HG02798 (cell line): ENCODE measurements around the gene NAT14.

ENCODE experiments used
- ATAC-seq: cut with Tn5 transposase; IDR thresholded peaks from one replicate; pipeline ENCODE4 v1.9.1; 2021; ENCODE audit warnings: mild to moderate bottlenecking; ENCODE audit not compliant: unreplicated experiment, poor library complexity

NAT14 gene

DNA sequence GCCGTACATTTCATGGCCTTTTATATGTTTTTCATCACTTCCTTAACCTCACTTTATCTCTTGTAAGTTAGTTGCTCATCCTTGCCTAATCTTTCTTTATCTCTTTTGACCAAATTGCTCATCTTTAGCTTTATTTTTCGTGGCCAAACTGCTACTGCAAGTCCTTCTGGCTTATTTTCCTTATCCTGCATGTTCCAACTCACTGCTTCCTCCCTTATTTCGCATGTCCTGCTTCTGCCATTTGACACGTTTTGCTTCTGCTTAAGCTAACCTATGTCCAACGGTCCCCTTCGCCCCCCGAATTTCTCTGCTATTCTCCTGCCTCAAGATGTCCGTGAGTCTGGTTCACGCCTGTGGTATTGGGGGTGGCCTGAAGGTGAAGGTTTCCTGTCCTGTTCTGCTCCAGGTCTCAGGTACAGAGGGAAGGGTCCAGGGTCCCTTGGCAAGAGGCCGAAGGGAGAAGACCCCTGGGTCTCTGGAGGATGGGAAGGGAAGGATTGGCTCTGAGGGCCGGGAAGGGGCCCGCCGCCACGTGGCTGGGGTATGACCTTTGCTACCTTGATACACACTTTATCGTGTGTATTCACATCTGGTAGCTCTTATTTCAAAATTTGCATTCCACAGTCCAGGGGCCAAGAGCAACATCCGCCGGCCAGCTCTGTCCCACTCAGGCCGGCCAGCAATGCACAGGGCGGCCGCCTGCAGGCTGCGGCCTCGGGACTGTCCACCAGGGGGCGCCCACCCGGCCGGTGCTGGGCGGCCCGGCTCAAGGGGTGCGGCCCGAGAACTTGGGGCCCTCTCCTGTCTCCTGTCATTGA, 17.5 kb upstream of the NAT14 start:
- peak; percentile 85 for ATAC-seq

DNA sequence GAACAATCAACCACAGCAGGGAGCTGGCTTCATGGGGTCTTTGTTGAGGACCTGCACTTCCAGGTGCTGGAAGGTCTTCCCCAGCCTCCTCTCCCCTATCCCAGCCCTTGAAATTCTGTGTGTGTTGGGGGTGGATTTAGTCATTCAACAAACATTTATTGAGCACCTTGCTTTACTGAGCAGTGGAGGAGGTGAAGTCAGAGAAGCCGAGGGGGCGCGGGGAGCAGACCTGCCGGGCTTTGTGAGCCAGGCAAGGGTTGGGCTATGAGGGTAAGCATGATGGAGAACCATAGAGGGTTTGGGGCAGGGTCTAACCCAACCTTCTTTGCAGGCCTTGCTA, 17.0 kb upstream of the NAT14 start:
- ATAC-seq, result no peak

DNA sequence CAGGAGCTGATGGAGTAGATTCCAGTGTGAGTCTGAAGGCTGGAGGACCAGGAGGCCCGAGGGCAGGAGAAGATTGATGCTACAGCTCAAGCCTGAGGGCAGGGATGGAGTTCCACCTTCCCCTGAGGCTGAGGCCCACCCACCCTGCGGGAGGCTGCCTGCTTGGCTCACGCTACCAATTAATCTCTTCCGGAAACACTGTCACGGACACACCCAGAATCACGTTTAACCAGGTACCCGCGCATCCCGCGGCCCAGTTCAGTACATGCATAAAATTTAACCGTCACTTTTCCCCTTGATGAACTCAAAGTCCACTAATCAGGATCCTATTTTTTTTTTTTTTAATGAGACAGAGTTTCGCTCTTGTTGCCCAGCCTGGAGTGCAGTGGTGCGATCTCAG, 13.7 kb upstream of the NAT14 start:
- no peak for ATAC-seq

DNA sequence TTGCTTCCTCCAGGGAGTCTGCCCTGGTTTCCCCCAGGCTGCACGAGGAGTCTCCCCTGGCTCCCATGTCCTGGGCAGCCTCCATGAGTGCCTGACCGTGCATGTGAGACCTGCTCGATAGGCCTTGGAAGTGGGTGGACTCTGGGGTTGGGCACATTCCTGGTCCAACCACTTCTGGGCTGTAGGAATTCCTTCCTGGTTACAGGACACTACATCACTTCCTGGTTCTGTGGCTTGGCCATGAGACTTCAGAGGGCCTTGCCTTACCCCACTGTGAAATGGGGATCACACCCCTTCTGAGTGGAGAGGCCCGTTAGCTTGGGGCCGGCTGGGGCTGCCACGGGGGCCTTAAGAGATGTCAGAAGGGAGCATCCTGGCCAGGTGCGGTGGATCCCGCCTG, 12.5 kb upstream of the NAT14 start:
- ATAC-seq, result no peak

DNA sequence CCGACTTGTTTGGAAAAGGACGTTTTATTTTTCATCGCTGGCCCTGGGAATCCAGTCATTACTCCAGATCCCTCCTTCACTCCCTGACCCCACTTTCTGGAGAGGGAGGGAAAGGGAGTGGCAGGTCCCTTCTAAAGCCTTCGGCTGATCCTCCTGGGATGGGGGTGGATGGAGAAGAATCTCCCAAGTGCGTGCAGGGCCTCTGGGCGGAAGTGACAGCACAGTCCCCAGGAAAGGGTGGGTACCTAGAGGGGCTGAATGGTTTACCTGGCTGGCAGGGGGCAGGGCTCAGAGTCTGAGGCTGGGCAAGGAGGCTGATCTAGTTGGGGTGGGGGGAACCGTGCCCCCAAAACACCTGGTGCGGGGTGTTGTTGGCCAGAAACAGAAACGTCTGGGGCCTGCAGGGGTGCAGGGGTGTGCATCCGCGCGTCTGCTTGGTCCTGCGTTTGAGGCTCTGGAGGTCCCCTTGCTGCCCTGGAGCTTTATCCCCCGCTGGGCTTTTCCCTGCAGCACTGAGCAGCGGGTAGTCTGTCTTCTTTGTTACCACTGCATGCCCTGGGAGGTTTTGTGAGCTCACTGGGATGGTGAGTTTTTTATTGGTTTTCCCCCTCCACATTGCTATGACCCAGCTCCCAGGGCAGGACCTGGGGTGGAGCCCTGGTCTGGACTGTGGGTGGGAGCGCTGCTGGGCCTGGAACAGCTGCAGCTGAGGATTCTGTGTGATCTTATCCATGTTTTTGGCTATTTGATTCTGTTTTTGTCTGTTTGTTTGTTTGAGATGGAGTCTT, 11.6 kb upstream of the NAT14 start:
- ATAC-seq, result no peak

DNA sequence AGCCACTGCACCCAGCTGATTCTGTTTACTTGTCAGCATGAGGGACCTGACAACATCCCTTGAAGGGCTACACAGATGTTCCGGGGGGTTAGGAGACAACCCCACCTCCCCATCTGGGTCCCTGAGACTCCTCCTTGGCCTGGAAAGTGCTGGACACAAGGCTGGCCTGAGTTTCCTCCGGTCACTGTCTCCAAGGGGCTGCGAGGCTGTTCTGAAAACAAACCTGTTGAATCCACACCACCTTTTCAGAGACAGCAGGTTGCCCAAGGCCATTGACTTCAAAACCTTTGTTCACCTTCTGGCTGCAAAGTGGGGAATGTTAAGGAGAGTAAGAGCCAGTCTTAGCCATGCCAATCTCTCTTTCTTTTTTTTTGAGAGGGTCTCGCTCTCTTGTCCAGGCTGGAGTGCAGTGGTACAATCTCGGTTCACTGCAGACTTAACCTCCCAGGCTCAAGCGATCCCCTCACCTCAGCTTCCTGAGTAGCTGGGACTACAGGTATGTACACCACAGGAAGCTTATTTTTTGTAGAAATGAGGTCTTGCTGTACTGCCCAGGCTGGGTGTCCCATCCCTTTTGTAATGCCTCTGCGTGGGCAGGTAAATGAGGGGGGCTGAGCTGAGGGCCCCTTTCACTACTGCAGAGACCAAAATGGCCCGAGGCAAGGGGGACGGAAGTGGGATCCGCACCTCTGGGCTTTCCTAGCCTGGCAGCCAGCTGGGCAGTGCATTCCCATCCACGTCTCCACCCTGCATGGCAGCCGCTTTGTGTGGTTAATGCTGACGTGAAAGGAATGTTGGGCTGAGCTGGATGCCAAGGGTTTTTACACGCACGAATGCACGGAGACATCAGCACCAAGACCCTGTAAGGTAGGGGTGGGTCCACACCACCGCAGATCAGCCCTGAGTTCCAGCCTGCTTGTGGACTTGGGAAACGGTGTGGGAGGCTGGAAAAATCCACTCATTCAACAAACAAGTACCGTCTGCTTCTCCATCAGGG, 10.4 kb upstream of the NAT14 start:
- no peak for ATAC-seq

DNA sequence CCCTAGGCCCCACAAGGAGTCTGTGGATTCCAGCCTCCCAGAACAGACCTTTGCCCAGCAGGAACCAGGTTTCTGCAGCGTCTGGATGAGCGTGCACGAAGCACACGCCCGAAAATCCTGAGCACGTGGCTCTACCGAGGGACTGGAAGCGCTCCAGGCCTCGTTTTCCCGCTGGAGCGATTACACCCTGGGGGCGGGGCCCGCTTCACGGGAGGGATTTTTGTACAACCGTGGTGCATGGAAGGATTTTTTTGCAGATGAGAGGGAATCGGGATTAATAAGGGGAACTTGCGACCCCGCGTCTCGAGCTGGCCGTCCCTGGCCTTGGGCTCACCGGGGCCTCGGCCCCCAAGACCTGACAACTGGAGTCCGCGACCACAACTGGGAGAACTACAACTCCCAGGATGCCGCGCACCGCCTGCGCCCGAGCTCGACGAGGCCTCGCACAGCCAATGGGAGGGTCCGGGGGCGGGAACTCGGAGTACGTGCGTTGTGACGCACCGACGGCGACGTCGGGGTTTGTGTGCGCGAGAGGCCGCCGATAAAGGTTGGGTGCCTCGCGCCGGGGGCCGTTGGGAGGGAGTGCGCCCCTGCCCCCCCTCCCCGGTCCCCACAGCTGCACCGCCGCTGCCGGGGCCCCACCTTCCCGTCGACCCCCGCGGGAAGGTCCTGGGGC, 8.8 kb upstream of the NAT14 start, which contains the start of gene ZNF628:
TSS of gene ZNF628 (plus strand) at position 518 of the 676 bp plus-strand sequence. CDS start 3,294 bp downstream, outside the sequence.
- peak; percentile 94 for ATAC-seq

DNA sequence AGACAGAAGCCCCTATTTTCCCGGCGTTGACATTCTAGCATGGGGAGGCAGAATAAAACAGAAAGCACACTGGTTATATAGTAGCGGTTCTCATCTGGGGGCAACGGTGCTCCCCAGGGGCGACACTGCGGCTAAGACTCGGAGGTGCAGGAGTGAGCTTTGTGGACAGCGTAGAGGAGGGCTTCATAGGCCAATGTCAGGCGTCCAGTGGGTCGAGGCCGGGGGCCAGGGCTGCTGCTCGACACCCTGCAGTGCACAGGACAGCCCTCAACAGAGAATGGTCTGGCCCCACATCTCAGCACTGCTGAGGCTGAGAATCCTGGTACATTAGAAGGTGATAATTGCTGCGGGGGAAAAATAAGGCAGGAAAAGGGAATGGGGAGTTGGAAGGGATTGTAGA, 7.1 kb upstream of the NAT14 start:
- no peak for ATAC-seq

DNA sequence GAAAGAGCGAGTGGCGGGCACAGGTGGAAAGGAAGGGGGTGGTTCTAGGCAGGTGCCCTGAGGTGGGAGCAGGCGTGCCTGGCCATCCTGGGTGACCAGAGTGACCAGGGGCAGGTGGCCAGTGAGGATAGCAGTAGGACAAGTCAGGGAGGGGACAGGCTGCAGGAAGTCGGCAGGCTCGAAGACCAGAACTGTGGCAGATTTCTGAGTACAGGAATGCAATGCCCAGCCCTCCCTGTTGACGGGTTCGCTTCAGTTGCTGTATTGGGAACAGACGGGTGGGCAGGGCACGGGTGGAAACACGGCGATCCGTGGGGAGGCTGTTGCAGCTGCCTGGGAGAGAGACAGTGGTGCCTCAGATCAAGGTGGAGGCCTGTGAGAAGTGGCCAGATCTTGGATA, 6.6 kb upstream of the NAT14 start:
- no peak for ATAC-seq

DNA sequence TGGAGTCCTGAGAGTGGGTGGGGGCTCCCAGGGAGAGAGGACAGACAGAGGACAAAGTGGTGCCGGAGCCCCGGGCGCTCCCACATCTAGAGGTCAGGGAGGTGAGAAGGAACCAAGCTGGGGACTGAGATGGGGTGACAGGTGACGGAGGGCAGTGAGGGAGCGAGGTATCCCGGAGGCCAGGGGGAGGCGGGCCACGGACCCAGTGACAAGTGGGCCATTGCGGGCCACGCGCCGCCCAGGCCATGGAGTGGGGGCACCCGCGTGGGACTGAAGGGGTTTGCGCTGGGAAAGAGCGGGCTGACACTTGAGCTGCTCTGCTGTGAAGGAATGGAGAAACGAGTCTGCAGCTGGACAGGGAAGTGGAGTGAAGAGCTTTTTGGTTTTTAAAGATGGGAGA, 5.9 kb upstream of the NAT14 start:
- no peak for ATAC-seq

DNA sequence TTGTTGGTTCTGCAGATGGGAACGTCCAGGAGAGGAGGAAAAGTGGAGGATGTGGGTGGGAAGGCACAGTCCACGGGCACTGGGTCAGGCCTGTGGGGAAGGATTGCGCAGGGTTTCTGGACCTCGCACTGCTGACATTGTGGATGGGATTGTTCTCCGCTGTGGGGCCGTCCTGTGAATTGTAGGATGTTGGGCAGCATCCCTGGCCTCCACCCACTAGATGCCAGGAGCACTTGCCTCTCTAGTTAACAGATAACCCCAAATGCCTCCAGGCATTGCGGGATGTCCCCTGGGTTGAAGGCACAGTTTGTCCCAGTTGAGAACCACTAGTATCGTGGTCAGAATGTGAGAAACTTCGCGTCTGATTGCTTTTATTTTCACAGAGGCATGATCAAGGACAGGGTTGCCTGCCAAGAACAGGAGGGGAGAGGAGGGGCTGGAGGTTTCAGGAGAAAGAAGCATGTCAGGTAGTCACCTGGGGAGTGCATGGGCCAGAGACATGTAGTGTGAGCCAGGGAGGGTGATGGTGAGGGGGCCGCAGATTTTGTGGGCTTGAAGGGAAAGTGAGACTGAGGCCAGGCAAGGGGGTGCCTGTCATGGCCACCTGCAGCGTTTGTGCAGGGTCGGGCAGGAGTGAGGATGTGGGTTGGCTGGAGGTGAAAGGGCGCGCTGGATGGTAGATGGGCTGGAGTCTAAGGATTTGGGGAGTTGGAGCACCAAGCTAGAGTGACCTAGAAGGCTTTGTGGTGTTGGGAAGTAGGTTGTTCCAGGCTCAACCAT, 5.3 kb upstream of the NAT14 start:
- ATAC-seq, result no peak

DNA sequence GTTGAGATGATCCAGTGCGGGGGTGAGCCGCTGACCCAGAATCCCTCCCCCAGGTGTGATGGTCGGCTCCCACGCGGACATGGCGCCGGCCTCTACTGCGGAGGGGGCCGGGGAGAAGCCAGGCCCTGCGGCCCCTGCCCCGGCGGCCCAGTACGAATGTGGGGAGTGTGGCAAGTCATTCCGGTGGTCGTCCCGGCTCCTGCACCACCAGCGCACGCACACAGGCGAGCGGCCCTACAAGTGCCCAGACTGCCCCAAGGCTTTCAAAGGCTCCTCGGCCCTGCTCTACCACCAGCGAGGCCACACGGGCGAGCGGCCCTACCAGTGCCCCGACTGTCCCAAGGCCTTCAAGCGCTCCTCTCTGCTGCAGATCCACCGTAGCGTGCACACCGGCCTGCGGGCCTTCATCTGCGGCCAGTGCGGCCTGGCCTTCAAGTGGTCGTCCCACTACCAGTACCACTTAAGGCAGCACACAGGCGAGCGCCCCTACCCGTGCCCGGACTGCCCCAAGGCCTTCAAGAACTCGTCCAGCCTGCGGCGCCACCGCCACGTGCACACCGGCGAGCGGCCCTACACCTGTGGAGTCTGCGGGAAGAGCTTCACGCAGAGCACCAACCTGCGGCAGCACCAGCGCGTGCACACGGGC, 3.7 kb upstream of the NAT14 start:
- no peak for ATAC-seq

DNA sequence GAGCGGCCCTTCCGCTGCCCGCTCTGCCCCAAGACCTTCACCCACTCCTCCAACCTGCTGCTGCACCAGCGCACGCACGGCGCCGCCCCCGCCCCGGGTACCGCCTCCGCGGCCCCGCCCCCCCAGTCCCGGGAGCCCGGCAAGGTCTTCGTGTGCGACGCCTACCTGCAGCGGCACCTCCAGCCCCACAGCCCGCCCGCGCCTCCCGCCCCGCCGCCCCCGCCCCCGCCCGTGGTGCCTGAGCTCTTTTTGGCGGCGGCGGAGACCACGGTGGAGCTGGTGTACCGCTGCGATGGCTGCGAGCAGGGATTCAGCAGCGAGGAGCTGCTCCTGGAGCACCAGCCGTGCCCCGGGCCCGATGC, 3.2 kb upstream of the NAT14 start:
- ATAC-seq, result no peak

DNA sequence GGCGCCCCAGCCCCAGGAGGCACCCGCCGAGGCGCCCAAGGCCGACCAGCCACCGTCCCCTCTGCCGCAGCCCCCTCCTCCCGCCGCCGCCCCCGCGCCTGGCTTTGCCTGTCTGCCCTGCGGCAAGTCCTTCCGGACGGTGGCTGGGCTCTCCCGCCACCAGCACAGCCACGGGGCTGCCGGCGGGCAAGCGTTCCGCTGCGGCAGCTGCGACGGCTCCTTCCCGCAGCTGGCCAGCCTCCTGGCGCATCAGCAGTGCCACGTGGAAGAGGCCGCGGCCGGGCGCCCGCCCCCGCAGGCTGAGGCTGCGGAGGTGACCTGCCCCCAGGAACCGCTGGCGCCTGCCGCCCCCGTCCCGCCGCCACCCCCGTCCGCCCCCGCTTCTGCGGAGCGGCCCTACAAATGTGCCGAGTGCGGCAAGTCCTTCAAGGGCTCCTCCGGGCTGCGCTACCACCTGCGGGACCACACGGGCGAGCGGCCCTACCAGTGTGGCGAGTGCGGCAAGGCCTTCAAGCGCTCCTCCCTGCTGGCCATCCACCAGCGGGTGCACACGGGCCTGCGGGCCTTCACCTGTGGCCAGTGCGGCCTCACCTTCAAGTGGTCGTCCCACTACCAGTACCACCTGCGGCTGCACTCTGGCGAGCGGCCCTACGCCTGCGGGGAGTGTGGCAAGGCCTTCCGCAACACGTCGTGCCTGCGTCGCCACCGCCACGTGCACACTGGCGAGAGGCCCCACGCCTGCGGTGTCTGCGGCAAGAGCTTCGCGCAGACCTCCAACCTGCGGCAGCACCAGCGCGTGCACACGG, 2.6 kb upstream of the NAT14 start:
- no peak for ATAC-seq

DNA sequence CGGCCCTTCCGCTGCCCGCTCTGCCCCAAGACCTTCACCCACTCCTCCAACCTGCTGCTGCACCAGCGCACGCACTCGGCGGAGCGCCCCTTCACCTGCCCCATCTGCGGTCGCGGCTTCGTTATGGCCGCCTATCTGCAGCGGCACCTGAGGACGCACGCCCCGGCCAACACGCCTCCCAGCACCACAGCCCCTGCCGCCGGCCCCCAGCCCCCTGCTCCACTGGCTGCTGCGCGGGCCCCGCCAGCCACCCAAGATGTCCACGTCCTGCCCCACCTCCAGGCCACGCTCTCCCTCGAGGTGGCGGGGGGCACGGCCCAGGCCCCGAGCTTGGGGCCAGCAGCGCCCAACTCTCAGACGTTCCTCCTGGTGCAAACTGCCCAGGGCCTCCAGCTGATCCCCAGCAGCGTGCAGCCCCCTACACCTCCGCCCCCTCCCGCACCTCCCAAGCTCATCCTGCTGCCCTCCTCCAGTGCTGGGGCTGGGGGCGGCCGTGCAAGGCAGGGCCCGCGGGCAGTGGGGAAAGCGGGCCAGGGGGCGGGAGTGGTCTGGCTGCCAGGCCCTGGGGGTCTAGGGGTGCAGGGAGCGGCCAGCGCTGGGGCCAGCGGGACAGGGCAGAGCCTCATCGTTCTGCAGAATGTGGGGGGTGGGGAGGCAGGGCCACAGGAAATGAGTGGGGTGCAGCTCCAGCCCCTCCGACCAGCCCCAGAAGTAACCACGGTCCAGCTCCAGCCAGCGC, 1.9 kb upstream of the NAT14 start:
- no peak for ATAC-seq

DNA sequence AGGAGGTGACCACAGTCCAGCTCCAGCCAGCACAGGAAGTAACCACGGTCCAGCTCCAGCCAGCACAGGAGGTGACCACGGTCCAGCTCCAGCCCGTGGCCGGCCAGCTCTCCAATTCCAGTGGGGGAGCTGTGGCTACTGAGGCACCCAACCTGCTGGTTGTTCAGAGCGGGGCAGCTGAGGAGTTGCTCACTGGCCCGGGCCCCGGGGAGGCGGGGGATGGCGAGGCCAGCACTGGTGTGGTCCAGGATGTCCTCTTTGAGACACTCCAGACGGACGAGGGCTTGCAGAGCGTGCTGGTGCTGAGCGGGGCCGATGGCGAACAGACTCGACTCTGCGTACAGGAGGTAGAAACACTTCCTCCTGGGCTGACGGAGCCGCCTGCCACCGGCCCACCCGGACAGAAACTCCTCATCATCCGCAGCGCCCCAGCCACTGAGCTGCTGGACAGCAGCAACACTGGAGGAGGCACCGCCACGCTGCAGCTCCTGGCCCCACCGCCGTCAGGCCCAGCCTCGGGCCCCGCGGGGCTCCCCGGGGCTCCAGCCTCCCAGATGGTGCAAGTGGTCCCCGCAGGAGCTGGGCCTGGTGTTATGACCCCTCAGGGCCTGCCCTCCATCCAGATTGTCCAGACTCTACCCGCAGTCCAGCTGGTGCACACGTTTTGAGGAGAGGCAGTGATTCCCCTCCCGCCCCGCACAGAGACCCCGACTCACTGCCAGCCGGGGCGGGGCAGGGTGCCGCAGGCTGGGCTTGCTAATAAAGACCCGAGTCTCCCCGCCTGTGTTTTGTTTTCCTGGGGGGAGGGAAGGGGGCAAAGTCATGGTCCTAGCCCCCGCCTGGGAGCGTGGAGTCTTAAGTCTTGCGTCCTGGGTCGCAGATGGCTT, 1.0 kb upstream of the NAT14 start:
- ATAC-seq, result no peak
